ENCODE data around the gene ACOT4. TPM values are rescaled to one million over a fixed set of nuclear protein-coding genes. Genes with fewer than 3 reads are reported as not detected.
"Not testable (repeated sequence)": the region's sequence is repeated elsewhere in the genome, so short reads cannot be mapped to it uniquely, and the experiment has no call there.

The ACOT4 gene
- total RNA-seq, 2 donors from 2014 or later = 4.4 to 5.2 TPM

- H3K36me3 Mint-ChIP-seq (ENCODE audit: insufficient read depth in 2 of 2) = peaks cover 6 to 14% of the 10 kb centered on the region in 2 donors
- no peaks in the 10 kb centered on the region for H3K27me3 Mint-ChIP-seq (ENCODE audit: low read depth)
- H3K9me3 Mint-ChIP-seq = peaks cover 0 to 2% of the 10 kb centered on the region in 2 donors
- H3K27ac Mint-ChIP-seq = peak overlapping the region; percentile 96
- H3K4me3 Mint-ChIP-seq = peak overlapping the region; percentile 91 to 97
- H3K4me1 Mint-ChIP-seq (ENCODE audit: low read depth) = peaks cover 48% of the 10 kb centered on the region
- ATAC-seq (replicated peaks in 1 of 2) (peak in 1 of 2 donors; percentile 19), DNase-seq (peak; percentile 12 to 37)
These were observed 23.5 kb upstream of the ACOT4 start for GRCh38 chr14:73567951-73568885.

GRCh38 chr14:73568886-73569184 lies 22.8 kb upstream of the ACOT4 start:
- not testable (repeated sequence) for H3K27me3 Mint-ChIP-seq (ENCODE audit: low read depth); DNase-seq; ATAC-seq (replicated peaks in 1 of 2); H3K9me3 Mint-ChIP-seq
- H3K4me3 Mint-ChIP-seq = peak overlapping the region; percentile 91 to 97
- peaks cover 48% of the 10 kb centered on the region for H3K4me1 Mint-ChIP-seq (ENCODE audit: low read depth)
- peaks cover 6 to 14% of the 10 kb centered on the region in 2 donors for H3K36me3 Mint-ChIP-seq (ENCODE audit: insufficient read depth in 2 of 2)
- peak overlapping the region; percentile 96 for H3K27ac Mint-ChIP-seq

DNA sequence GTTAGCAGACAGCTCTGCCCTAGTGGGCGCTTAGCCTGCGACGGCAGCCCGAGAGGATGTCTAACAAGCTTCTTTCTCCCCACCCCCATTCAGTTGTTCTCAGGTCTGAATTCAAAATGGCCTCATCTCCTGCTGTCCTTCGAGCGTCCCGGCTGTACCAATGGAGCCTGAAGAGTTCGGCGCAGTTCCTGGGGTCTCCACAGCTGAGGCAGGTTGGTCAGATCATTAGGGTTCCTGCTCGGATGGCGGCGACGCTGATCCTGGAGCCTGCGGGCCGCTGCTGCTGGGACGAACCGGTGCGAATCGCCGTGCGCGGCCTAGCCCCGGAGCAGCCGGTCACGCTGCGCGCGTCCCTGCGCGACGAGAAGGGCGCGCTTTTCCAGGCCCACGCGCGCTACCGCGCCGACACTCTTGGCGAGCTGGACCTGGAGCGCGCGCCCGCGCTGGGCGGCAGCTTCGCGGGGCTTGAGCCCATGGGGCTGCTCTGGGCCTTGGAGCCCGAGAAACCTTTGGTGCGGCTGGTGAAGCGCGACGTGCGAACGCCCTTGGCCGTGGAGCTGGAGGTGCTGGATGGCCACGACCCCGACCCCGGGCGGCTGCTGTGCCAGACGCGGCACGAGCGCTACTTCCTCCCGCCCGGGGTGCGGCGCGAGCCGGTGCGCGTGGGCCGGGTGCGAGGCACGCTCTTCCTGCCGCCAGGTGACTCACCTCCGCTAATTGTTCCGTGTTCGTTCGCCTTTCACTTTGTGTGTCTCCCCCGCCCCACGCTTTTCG lies 22.3 kb upstream of the ACOT4 start, which contains the start of gene ACOT2:
TSS of gene ACOT2 (plus strand) at position 29 of the 774 bp plus-strand sequence. CDS start at position 57, 28 bp downstream.
- Mint-ChIP-seq H3K27ac (peak within 1 kb of the TSS; percentile 96), H3K4me3 (peak within 1 kb of the TSS; percentile 91 to 97), H3K4me1 (ENCODE audit: low read depth) (peaks cover 48% of the 10 kb centered on the region), H3K36me3 (ENCODE audit: insufficient read depth in 2 of 2) (peaks cover 7 to 15% of the 10 kb centered on the region in 2 donors)
- peak; percentile 81 to 90 for DNase-seq
- ATAC-seq (replicated peaks in 1 of 2) = peak; percentile 81 to 83
- not testable (repeated sequence) for H3K27me3 Mint-ChIP-seq (ENCODE audit: low read depth); H3K9me3 Mint-ChIP-seq

- H3K27ac Mint-ChIP-seq; H3K9me3 Mint-ChIP-seq; H3K27me3 Mint-ChIP-seq (ENCODE audit: low read depth): not testable (repeated sequence)
- ATAC-seq (replicated peaks in 1 of 2) (peak; percentile 43 to 56), DNase-seq (peak; percentile 67)
- H3K4me1 Mint-ChIP-seq (ENCODE audit: low read depth) = peaks cover 36% of the 10 kb centered on the region
- H3K4me3 Mint-ChIP-seq = peak overlapping the region in 1 of 2 donors; percentile 32
- H3K36me3 Mint-ChIP-seq (ENCODE audit: insufficient read depth in 2 of 2) = peaks cover 9 to 13% of the 10 kb centered on the region in 2 donors
These were observed 20.8 kb upstream of the ACOT4 start for GRCh38 chr14:73570913-73571312.

DNA sequence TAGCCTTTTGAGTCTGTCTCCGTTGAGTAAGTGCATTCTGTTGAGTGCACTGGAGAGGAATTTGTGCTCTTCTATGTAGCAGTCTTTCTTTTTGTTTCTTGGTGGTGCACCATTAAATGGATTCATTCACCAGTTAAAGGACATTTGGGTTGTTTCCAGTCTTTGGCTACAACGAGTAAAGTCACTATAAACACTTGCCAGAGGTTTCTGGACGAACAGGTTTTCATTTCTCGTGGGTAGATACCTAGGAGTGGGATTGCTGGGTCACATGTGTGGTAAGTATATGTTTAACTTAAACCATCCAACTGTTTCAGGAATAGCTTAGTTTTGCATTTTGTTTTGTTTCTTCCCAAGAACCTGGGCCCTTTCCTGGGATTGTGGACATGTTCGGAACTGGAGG lies 18.6 kb upstream of the ACOT4 start:
- not testable (repeated sequence) for H3K27me3 Mint-ChIP-seq (ENCODE audit: low read depth); H3K9me3 Mint-ChIP-seq; ATAC-seq (replicated peaks in 1 of 2); DNase-seq; H3K4me3 Mint-ChIP-seq
- peaks cover 18% of the 10 kb centered on the region for H3K4me1 Mint-ChIP-seq (ENCODE audit: low read depth)
- peak overlapping the region; percentile 28 for H3K27ac Mint-ChIP-seq
- peaks cover 5 to 11% of the 10 kb centered on the region in 2 donors for H3K36me3 Mint-ChIP-seq (ENCODE audit: insufficient read depth in 2 of 2)

GRCh38 chr14:73573740-73574139 lies 17.9 kb upstream of the ACOT4 start:
- not testable (repeated sequence) for H3K27ac Mint-ChIP-seq; ATAC-seq (replicated peaks in 1 of 2)

DNA sequence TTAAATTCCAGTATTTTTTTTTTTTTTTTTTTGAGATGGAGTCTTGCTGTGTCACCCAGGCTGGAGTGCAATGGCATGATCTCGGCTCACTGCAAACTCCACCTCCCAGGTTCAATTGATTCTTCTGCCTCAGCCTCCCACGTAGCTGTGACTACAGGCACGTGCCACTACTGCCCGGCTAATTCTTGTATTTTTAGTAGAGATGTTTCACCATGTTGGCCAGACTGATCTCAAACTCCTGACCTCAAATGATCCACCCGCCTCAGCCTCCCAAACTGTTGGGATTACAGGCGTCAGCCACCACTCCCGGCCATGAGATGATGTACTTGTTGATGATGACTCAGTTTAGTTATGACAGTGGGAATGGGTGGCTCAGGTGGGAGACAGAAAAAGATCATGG lies 17.4 kb upstream of the ACOT4 start:
- not testable (repeated sequence) for ATAC-seq (replicated peaks in 1 of 2)

More at GRCh38 chr14:73573740-73574139, 17.9 kb upstream of the ACOT4 start:
- Mint-ChIP-seq H3K4me1 (ENCODE audit: low read depth) (peaks cover 12% of the 10 kb centered on the region), H3K36me3 (ENCODE audit: insufficient read depth in 2 of 2) (peaks cover 5 to 11% of the 10 kb centered on the region in 2 donors)
- not testable (repeated sequence) for H3K9me3 Mint-ChIP-seq; DNase-seq; H3K4me3 Mint-ChIP-seq; H3K27me3 Mint-ChIP-seq (ENCODE audit: low read depth)

GRCh38 chr14:73576391-73576790 lies 15.3 kb upstream of the ACOT4 start:
- no peaks in the 10 kb centered on the region for H3K27me3 Mint-ChIP-seq (ENCODE audit: low read depth)
- no peak for DNase-seq
- no peaks in the 10 kb centered on the region for H3K9me3 Mint-ChIP-seq
- no peaks in the 10 kb centered on the region for H3K4me1 Mint-ChIP-seq (ENCODE audit: low read depth)
- H3K27ac Mint-ChIP-seq = no peak overlapping the region
- no peak overlapping the region for H3K4me3 Mint-ChIP-seq
- ATAC-seq (replicated peaks in 1 of 2) = no peak
- H3K36me3 Mint-ChIP-seq (ENCODE audit: insufficient read depth in 2 of 2) = peaks cover 3 to 11% of the 10 kb centered on the region in 2 donors

More for the DNA sequence above, 17.4 kb upstream of the ACOT4 start:
- DNase-seq; H3K9me3 Mint-ChIP-seq; H3K27me3 Mint-ChIP-seq (ENCODE audit: low read depth); H3K4me3 Mint-ChIP-seq; H3K27ac Mint-ChIP-seq: not testable (repeated sequence)
- Mint-ChIP-seq H3K4me1 (ENCODE audit: low read depth) (peaks cover 12% of the 10 kb centered on the region), H3K36me3 (ENCODE audit: insufficient read depth in 2 of 2) (peaks cover 3 to 11% of the 10 kb centered on the region in 2 donors)

- not testable (repeated sequence) for H3K4me3 Mint-ChIP-seq; H3K36me3 Mint-ChIP-seq (ENCODE audit: insufficient read depth in 2 of 2); H3K27me3 Mint-ChIP-seq (ENCODE audit: low read depth); H3K4me1 Mint-ChIP-seq (ENCODE audit: low read depth); DNase-seq; ATAC-seq (replicated peaks in 1 of 2); H3K9me3 Mint-ChIP-seq; H3K27ac Mint-ChIP-seq
These were observed 14.5 kb upstream of the ACOT4 start for GRCh38 chr14:73577214-73577613.

DNA sequence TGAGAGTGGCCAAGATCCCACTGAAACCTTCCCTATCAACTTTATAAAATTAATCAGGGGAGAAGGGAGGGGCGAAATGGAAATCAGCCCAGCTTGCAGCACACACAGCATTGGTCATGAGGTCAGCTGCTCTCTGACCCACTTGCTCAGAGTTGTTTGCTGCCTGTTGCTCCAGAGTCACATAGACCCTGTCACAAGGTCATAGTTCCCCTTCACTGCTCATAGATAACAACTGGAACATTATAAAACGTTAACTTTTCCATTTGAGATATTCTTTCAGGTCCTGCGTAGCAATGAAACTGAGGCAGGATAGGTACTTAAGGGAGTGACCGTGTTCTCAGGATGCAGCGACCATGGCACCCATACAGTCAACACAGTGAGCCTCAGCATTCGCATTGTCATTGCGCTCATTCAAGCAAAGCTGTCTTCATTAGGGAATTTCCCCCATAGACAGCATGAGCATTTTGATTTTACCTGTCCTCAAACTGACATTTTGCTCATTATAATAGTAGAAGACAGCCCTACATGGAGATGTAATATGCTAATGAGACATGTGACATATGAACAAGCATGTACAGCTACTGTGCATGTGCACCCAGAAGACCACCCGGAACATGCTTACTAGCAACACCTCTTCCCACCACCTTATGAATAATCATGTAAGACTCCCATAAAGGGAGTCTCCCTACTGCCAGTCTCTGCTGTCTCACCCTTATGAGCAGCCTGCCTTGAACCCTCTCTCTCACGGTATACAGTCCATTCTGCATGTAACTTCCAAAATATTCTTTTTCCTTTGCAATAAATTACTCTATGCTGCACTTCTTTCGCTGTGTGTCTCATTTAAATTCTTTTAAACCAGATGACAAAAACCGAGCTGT lies 9.3 kb upstream of the ACOT4 start:
- not testable (repeated sequence) for DNase-seq; H3K36me3 Mint-ChIP-seq (ENCODE audit: insufficient read depth in 2 of 2); H3K9me3 Mint-ChIP-seq; H3K4me3 Mint-ChIP-seq; ATAC-seq (replicated peaks in 1 of 2); H3K27ac Mint-ChIP-seq; H3K27me3 Mint-ChIP-seq (ENCODE audit: low read depth); H3K4me1 Mint-ChIP-seq (ENCODE audit: low read depth)

DNA sequence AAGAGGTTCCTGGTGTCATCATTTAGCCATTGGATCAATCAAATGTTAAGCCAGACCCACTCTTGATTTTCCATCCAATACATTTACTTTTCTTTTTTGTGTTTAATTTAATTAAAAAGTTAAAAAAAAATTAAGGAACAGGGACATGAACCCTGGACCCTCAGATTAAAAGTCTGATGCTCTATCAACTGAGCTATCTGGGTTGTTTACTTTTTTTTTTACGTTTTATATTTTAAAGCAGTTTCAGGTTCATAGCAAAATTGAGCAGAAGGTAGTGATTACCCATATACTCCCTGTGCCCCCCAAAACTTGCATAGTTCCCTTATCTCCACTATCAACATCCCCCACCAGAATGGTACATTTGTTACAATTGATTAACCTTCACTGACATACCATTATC lies 3.0 kb upstream of the ACOT4 start:
- DNase-seq = no peak
- Mint-ChIP-seq H3K9me3 (no peaks in the 10 kb centered on the region), H3K27ac (no peak overlapping the region), H3K27me3 (ENCODE audit: low read depth) (no peaks in the 10 kb centered on the region), H3K4me1 (ENCODE audit: low read depth) (peaks cover 19% of the 10 kb centered on the region), H3K4me3 (no peak overlapping the region), H3K36me3 (ENCODE audit: insufficient read depth in 2 of 2) (no peaks in the 10 kb centered on the region)
- ATAC-seq (replicated peaks in 1 of 2) = no peak

GRCh38 chr14:73589116-73589515 lies 2.6 kb upstream of the ACOT4 start:
- Mint-ChIP-seq H3K27me3 (ENCODE audit: low read depth) (no peaks in the 10 kb centered on the region), H3K9me3 (no peaks in the 10 kb centered on the region), H3K4me3 (no peak overlapping the region), H3K36me3 (ENCODE audit: insufficient read depth in 2 of 2) (no peaks in the 10 kb centered on the region), H3K4me1 (ENCODE audit: low read depth) (peaks cover 19% of the 10 kb centered on the region), H3K27ac (no peak overlapping the region)
- DNase-seq (no peak), ATAC-seq (replicated peaks in 1 of 2) (no peak)
